GM08714 (cell line): ENCODE measurements around the gene PPIP5K1.
"Not testable (repeated sequence)": the region's sequence is repeated elsewhere in the genome, so short reads cannot be mapped to it uniquely, and the experiment has no call there.

ENCODE experiments used
- H3K4me3 ChIP-seq: fragments of 200-500 bp; sonication (Bioruptor generic); 2 replicates; pipeline ENCODE4 v1.5.1; 2014; ENCODE audit warnings: mild to moderate bottlenecking, low read length, inconsistent platforms
- ZNF274 ChIP-seq: IDR thresholded peaks from 2 replicates; pipeline ENCODE4 v1.6.1; 2012; ENCODE audit warnings: mild to moderate bottlenecking, low read depth, low read length

Gene PPIP5K1

GRCh38 chr15:43552986-43553385 lies 37.0 kb downstream of the PPIP5K1 start:
- TF ChIP-seq ZNF274: no peak
- H3K4me3 ChIP-seq: no peak overlapping the region

- H3K4me3 ChIP-seq: no peak overlapping the region
- no peak for TF ChIP-seq ZNF274
Measured at GRCh38 chr15:43552256-43552655, 37.8 kb downstream of the PPIP5K1 start.

- no peak for TF ChIP-seq ZNF274
- H3K4me3 ChIP-seq: no peak overlapping the region
Measured at GRCh38 chr15:43550527-43551363, 39.3 kb downstream of the PPIP5K1 start.

GRCh38 chr15:43547539-43547938 lies 42.5 kb downstream of the PPIP5K1 start:
- no peak overlapping the region for H3K4me3 ChIP-seq
- TF ChIP-seq ZNF274: no peak

- no peak overlapping the region for H3K4me3 ChIP-seq
- no peak for TF ChIP-seq ZNF274
Measured at GRCh38 chr15:43545426-43545825, 44.6 kb downstream of the PPIP5K1 start.

- no peak overlapping the region for H3K4me3 ChIP-seq
- no peak for TF ChIP-seq ZNF274
Measured at GRCh38 chr15:43544266-43544665, 45.7 kb downstream of the PPIP5K1 start.

- no peak overlapping the region for H3K4me3 ChIP-seq
- TF ChIP-seq ZNF274: no peak
Measured at GRCh38 chr15:43541785-43542184, 48.2 kb downstream of the PPIP5K1 start.

- no peak for TF ChIP-seq ZNF274
- no peak overlapping the region for H3K4me3 ChIP-seq
Measured at GRCh38 chr15:43538091-43538490, 51.9 kb downstream of the PPIP5K1 start.

GRCh38 chr15:43534897-43535296 lies 55.1 kb downstream of the PPIP5K1 start:
- H3K4me3 ChIP-seq: no peak overlapping the region

GRCh38 chr15:43532826-43533225 lies 57.2 kb downstream of the PPIP5K1 start:
- not testable (repeated sequence) for H3K4me3 ChIP-seq

More at GRCh38 chr15:43534897-43535296, 55.1 kb downstream of the PPIP5K1 start:
- TF ChIP-seq ZNF274: no peak

- TF ChIP-seq ZNF274: no peak
- no peak overlapping the region for H3K4me3 ChIP-seq
Measured at GRCh38 chr15:43531018-43531670, 58.9 kb downstream of the PPIP5K1 start.

GRCh38 chr15:43529587-43530345 lies 60.2 kb downstream of the PPIP5K1 start:
- no peak for TF ChIP-seq ZNF274
- H3K4me3 ChIP-seq: no peak overlapping the region

- no peak for TF ChIP-seq ZNF274
- no peak overlapping the region for H3K4me3 ChIP-seq
Measured at GRCh38 chr15:43529141-43529540, 60.9 kb downstream of the PPIP5K1 start.

GRCh38 chr15:43528542-43529007 lies 61.4 kb downstream of the PPIP5K1 start:
- H3K4me3 ChIP-seq: no peak overlapping the region
- TF ChIP-seq ZNF274: no peak

GRCh38 chr15:43527802-43528541 lies 62.0 kb downstream of the PPIP5K1 start:
- H3K4me3 ChIP-seq: no peak overlapping the region
- TF ChIP-seq ZNF274: no peak
